ENCODE results near the gene MED8. TPM values are rescaled to one million over a fixed set of nuclear protein-coding genes. Genes with fewer than 3 reads are reported as not detected.

MED8 gene
- total and polyA plus RNA-seq, 9 of the 15 experiments (the other 6 are each of a cell fraction or from before 2014, with no cell fraction given): 23.0 to 120 (median 56.4) TPM

DNA sequence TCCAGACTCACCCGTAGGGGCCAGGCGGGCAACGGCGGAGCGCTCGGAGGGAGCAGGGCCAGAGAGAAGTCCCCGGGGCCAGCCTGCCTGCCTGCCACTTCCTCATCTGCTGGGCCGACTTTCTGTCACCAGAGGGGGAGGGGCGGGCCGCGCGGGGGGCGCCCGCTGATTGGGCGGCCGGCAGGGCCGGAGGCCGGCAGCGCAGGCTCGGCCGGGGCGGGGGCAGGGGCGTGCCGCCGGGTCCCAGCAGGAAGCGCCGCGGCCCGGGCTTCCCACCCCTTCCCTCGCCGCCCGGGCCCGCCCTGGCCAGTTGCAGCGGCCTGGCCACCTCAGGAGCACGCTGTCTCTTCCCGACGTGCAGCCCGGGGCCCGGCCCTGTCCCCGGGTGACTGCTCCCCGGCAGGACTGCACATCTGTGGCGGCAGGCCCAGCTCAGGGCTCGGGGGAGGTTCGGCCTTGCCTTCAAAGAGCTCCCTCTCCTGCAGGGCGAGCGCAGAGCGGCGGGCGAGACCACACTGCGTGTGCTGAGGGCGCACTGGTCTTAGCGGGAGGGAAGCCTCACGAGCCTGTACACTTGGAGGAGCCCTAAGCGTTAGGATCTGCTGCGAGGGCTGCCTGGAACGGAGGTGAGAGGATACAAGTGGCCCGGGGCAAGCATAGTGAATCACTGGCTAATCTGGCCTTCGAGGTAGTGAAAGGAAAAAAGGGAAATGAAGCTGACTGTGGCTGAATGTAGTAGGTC, 21.5 kb downstream of the MED8 start, which contains the start of gene ELOVL1 (continued):
- TF ChIP-seq, protein P1, sequence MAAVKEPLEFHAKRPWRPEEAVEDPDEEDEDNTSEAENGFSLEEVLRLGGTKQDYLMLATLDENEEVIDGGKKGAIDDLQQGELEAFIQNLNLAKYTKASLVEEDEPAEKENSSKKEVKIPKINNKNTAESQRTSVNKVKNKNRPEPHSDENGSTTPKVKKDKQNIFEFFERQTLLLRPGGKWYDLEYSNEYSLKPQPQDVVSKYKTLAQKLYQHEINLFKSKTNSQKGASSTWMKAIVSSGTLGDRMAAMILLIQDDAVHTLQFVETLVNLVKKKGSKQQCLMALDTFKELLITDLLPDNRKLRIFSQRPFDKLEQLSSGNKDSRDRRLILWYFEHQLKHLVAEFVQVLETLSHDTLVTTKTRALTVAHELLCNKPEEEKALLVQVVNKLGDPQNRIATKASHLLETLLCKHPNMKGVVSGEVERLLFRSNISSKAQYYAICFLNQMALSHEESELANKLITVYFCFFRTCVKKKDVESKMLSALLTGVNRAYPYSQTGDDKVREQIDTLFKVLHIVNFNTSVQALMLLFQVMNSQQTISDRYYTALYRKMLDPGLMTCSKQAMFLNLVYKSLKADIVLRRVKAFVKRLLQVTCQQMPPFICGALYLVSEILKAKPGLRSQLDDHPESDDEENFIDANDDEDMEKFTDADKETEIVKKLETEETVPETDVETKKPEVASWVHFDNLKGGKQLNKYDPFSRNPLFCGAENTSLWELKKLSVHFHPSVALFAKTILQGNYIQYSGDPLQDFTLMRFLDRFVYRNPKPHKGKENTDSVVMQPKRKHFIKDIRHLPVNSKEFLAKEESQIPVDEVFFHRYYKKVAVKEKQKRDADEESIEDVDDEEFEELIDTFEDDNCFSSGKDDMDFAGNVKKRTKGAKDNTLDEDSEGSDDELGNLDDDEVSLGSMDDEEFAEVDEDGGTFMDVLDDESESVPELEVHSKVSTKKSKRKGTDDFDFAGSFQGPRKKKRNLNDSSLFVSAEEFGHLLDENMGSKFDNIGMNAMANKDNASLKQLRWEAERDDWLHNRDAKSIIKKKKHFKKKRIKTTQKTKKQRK (IDR thresholded peaks at IDR 0.05; ENCODE audit: borderline replicate concordance, low read depth, low read length): no peak
- TF ChIP-seq MYC (IDR thresholded peaks at IDR 0.05; ENCODE audit: low read depth, low read length) (peak; percentile 80), MYC (CRISPR knock-in tag; IDR thresholded peaks at IDR 0.05; ENCODE audit: borderline replicate concordance, low read depth) (peak; percentile 49; the same call in 1 of the 2 replicates), SRF (CRISPR knock-in tag; IDR thresholded peaks at IDR 0.05) (peak in 1 of 2 experiments; percentile 36; a peak in 1 of 4 replicates), NELFE (IDR thresholded peaks at IDR 0.05; ENCODE audit: insufficient read depth, insufficient read length) (no peak), RCOR1 (IDR thresholded peaks at IDR 0.05; ENCODE audit: borderline replicate concordance in 1 of 2, low read depth in 2 of 2, low read length in 2 of 2) (peak in 1 of 2 experiments; percentile 54; a peak in 1 of 4 replicates), MEF2A (IDR thresholded peaks at IDR 0.05; ENCODE audit: control insufficient read depth, low read depth, low read length) (no peak), ETV1 (tag; conservative IDR thresholded peaks at IDR 0.05; ENCODE audit: low read depth) (no peak; the same call in 1 of the 2 replicates), PTRF (tag; IDR thresholded peaks at IDR 0.05) (no peak)
- TF ChIP-seq, protein P2, sequence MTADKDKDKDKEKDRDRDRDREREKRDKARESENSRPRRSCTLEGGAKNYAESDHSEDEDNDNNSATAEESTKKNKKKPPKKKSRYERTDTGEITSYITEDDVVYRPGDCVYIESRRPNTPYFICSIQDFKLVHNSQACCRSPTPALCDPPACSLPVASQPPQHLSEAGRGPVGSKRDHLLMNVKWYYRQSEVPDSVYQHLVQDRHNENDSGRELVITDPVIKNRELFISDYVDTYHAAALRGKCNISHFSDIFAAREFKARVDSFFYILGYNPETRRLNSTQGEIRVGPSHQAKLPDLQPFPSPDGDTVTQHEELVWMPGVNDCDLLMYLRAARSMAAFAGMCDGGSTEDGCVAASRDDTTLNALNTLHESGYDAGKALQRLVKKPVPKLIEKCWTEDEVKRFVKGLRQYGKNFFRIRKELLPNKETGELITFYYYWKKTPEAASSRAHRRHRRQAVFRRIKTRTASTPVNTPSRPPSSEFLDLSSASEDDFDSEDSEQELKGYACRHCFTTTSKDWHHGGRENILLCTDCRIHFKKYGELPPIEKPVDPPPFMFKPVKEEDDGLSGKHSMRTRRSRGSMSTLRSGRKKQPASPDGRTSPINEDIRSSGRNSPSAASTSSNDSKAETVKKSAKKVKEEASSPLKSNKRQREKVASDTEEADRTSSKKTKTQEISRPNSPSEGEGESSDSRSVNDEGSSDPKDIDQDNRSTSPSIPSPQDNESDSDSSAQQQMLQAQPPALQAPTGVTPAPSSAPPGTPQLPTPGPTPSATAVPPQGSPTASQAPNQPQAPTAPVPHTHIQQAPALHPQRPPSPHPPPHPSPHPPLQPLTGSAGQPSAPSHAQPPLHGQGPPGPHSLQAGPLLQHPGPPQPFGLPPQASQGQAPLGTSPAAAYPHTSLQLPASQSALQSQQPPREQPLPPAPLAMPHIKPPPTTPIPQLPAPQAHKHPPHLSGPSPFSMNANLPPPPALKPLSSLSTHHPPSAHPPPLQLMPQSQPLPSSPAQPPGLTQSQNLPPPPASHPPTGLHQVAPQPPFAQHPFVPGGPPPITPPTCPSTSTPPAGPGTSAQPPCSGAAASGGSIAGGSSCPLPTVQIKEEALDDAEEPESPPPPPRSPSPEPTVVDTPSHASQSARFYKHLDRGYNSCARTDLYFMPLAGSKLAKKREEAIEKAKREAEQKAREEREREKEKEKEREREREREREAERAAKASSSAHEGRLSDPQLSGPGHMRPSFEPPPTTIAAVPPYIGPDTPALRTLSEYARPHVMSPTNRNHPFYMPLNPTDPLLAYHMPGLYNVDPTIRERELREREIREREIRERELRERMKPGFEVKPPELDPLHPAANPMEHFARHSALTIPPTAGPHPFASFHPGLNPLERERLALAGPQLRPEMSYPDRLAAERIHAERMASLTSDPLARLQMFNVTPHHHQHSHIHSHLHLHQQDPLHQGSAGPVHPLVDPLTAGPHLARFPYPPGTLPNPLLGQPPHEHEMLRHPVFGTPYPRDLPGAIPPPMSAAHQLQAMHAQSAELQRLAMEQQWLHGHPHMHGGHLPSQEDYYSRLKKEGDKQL (CRISPR knock-in tag; IDR thresholded peaks at IDR 0.05; ENCODE audit: borderline replicate concordance): no peak; the same call in 1 of the 2 replicates
- TF ChIP-seq, protein P3, sequence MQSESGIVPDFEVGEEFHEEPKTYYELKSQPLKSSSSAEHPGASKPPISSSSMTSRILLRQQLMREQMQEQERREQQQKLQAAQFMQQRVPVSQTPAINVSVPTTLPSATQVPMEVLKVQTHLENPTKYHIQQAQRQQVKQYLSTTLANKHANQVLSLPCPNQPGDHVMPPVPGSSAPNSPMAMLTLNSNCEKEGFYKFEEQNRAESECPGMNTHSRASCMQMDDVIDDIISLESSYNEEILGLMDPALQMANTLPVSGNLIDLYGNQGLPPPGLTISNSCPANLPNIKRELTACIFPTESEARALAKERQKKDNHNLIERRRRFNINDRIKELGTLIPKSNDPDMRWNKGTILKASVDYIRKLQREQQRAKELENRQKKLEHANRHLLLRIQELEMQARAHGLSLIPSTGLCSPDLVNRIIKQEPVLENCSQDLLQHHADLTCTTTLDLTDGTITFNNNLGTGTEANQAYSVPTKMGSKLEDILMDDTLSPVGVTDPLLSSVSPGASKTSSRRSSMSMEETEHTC (IDR thresholded peaks at IDR 0.05): no peak
